HFF-Myc (cell line): ENCODE measurements around the gene LRRTM4.

ENCODE experiments used
- DNase-seq: peaks from one replicate; pipeline ENCODE4 v3.0.0-alpha.2; 2011; ENCODE audit warnings: low read depth; ENCODE audit errors: extremely low read depth
- H3K4me3 ChIP-seq: replicated peaks from 2 replicates; pipeline ENCODE4 v1.5.1; 2011; ENCODE audit warnings: low read depth, mild to moderate bottlenecking, control low read depth, low read length
- CTCF ChIP-seq: IDR thresholded peaks from 2 replicates; pipeline ENCODE4 v1.5.1; 2012; ENCODE audit warnings: mild to moderate bottlenecking, low read depth, low read length, control low read depth; ENCODE audit errors: missing control alignments

The LRRTM4 gene

GRCh38 chr2:77443076-77443475 lies 79.1 kb downstream of the LRRTM4 start:
- no peak for TF ChIP-seq CTCF
- no peak overlapping the region for H3K4me3 ChIP-seq
- no peak for DNase-seq

DNA sequence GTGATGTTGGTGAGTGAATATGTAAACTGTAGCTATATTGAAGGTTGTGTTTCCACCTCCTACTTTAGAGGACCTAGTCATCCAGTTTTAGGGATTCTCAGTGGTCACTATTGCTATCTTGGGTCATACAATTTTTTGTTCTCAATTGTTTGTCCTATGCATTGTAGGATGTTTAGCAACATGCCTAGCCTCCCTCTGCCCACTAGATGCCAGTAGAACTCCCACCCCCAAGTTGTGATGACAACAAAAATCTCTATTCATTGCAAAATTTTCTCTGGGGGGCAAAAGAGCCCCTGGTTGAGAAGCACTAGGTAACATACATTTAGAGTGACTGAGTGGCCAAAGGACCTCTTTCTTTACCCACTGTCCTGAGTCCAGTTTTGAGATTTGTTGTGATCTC lies 87.3 kb downstream of the LRRTM4 start:
- DNase-seq = no peak
- no peak for TF ChIP-seq CTCF
- no peak overlapping the region for H3K4me3 ChIP-seq

- no peak overlapping the region for H3K4me3 ChIP-seq
- DNase-seq = no peak
- no peak for TF ChIP-seq CTCF
Observed at GRCh38 chr2:77428946-77429345, 93.2 kb downstream of the LRRTM4 start.

DNA sequence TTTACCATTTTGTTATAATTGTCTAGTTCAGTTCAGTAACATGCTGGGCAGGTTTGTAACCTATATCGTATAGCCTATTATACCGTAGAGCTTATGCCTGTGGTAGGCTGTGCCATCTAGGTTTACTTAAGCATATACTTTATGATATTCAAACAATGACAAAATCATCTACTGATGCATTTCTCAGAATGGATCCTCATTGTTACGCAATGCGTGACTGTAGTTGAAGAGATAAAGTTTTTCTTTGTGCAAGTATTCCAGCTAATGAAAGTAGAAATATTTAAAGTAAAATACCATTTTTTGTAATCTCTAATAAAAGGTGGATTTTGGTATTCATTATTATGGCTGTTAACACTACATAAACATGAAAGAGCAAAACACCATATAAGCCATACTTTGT lies 100.2 kb downstream of the LRRTM4 start:
- DNase-seq = no peak
- TF ChIP-seq CTCF = no peak
- no peak overlapping the region for H3K4me3 ChIP-seq

DNA sequence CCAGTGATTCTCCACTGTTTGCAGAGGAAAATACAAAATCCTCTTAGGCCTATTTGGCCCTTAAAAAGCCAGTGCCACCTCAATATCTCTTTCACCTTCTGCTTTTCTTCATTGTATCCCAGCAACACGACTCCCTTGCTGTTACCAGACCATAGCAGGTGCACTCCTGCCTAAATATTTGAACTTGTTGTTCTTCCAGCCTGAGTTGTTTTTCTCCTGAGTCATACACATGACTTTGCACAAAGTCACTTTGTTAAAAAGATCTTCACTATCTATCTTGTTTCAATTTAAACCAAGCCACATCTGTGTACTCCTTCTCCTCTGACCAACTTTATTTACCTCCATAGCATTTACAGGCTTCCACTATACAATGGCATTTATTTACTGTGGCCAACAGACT lies 103.6 kb downstream of the LRRTM4 start:
- no peak overlapping the region for H3K4me3 ChIP-seq
- DNase-seq = no peak
- TF ChIP-seq CTCF = no peak

DNA sequence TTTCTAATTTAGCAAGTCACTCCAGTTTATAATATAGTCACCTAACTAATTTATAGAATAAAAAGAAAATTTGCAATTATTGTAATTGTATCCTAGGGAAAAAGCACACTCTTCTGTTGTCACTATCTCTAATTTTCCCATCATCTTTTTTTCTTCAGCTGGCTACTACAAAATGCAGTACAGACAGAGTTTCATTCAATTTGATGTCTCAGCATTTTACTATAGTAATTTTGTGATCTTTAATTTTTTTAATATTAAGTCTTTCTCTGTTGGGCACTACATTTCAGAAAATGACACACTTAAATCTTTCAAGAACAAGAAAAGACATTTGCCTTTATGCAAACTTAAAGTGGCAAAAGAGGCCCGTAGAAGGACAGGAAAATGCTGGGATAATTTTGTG lies 118.0 kb downstream of the LRRTM4 start:
- TF ChIP-seq CTCF = no peak
- H3K4me3 ChIP-seq = no peak overlapping the region
- DNase-seq = no peak

- no peak overlapping the region for H3K4me3 ChIP-seq
- DNase-seq = no peak
- no peak for TF ChIP-seq CTCF
Observed at GRCh38 chr2:77398970-77399600, 123.1 kb downstream of the LRRTM4 start.
